Stimulated activated CD4-positive, alpha-beta T cell treated with anti-CD3 and anti-CD28 coated beads, Interleukin-15, amount 100 ng/mL, for 48 hours (primary cell): Measurements from ENCODE around the gene PLAC8L1.

Experiments used
- DNase-seq, 2 donors: peaks; one replicate each; pipeline ENCODE4 v3.0.0-alpha.2; 2020; ENCODE audit warnings: low read depth in 2 of 2

PLAC8L1 gene

DNA sequence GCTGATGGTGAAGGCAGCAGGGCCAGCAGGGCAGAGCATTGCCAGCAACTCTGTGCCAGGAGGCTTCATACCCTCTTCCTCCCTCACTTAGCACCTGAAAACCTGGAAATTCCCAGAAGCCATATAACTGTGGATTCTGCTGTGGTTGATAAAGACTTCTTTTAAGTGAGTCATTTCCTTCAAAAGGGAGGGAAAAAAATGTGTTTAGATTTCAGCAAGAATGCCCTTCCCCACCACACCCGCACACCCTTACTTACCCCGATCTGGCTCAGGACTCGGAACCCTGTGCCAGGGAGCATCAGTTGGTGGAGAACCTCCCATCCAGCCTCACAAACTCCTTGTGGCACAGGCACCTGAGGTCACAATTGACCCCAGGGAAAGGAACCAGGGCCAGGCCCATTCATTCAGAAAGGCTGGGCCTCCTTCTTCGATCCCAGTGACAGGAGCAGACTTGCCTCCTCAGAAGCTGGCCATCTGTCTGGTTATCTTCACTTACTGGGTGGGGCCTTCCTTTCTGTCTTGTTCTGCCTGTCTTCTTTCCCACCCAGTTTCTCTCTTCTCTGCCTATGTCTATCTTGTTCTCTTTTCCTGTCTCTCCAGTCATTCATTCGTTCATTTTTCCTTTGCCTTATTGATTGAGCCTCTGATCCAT lies 62.6 kb downstream of the PLAC8L1 start:
- no peak for DNase-seq

- no peak for DNase-seq
These were observed 64.1 kb downstream of the PLAC8L1 start for GRCh38 chr5:146041180-146041789.

- no peak for DNase-seq
These were observed 64.8 kb downstream of the PLAC8L1 start for GRCh38 chr5:146040527-146040926.

GRCh38 chr5:146039420-146039819 lies 66.0 kb downstream of the PLAC8L1 start:
- no peak for DNase-seq

- DNase-seq: no peak
These were observed 70.8 kb downstream of the PLAC8L1 start for GRCh38 chr5:146034605-146035004.
